ENCODE measurements around the gene VMP1.
"Not testable (repeated sequence)": the region's sequence is repeated elsewhere in the genome, so short reads cannot be mapped to it uniquely, and the experiment has no call there.

VMP1 gene

DNA sequence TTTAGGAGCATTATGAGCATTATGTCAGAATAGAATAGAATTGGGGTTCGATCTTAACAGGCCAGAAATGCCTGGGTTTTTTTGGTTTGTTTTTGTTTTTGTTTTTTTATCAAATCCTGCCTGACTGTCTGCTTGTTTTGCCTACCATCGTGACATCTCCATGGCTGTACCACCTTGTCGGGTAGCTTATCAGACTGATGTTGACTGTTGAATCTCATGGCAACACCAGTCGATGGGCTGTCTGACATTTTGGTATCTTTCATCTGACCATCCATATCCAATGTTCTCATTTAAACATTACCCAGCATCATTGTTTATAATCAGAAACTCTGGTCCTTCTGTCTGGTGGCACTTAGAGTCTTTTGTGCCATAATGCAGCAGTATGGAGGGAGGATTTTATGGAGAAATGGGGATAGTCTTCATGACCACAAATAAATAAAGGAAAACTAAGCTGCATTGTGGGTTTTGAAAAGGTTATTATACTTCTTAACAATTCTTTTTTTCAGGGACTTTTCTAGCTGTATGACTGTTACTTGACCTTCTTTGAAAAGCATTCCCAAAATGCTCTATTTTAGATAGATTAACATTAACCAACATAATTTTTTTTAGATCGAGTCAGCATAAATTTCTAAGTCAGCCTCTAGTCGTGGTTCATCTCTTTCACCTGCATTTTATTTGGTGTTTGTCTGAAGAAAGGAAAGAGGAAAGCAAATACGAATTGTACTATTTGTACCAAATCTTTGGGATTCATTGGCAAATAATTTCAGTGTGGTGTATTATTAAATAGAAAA is 133.8 kb downstream of the VMP1 start:
- not testable (repeated sequence) for DNase-seq (ENCODE audit: low spot score)

DNA sequence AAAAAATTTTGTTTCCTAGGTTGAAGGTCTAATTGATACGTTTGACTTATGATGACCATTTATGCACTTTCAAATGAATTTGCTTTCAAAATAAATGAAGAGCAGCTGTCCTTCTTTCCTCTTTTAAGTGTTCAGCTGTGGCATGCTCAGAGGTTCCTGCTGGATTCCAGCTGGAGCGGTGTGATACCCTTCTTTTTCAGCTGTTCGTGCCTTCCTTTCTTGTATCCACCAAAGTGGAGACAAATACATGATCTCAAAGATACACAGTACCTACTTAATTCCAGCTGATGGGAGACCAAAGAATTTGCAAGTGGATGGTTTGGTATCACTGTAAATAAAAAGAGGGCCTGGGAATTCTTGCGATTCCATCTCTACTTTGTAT is 134.4 kb downstream of the VMP1 start:
- DNase-seq (ENCODE audit: low spot score): not testable (repeated sequence)

DNA sequence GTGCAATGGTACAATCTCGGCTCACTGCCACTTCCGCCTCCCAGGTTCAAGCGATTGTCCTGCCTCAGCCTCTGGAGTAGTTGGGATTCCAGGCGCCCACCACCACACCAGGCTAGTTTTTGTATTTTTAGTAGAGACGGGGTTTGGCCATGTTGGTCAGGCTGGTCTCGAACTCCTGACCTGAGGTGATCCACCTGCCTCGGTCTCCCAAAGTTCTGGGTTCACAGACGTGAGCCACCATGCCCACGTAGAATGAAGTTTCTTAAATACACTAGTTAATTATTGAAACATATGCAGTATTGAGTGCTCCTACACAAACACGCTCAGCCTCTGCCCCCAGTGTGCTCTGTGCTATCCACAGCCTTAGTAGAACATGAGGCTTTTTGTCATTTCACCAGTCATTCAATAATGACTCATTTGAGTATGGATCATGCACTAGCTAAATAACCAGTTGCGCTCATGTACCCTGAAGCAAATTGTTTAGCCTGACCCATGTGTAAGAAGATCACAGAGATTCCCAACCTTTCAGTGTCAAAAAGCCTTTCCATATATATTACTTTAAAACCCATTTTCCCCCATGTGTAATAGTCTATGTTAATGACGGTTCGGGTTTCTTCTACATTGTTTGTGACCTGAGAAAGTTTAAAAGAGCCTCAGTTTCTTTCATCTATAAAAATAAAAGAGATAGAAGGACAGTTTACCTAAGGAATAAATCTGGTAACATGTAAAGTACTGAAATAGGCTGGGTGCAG is 135.6 kb downstream of the VMP1 start:
- DNase-seq (ENCODE audit: low spot score): no peak

DNA sequence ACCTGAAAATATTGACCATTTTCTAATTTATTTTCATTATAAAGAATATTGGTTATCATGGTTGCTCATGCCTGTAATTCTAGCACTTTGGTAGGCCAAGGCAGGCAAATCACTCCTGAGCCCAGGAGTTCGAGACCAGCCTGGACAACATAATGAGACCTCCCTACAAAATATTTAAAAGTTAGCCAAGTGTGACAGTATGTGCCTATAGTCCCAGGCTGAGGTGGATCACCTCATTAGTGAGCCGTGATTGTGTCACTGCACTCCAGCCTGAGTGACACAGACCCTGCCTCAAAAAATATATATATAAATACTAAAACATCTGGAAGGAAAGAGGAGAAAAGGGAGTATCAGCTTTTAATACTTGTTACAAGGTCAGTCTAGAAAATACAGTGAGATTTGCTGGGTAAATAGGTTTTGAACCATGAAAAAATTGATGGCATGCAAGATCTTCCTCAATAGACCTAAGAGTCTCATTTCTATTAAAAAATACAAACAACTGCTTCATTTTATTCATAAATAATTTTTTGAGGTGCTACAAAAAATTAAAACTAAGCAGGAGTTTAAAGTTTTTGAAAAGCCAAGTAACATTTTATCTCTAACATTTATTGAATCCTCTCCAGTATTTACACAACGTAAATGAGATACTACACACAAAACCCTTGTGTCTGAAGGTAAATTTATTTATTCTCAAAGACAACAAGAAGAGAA is 137.6 kb downstream of the VMP1 start:
- no peak for DNase-seq (ENCODE audit: low spot score)

DNA sequence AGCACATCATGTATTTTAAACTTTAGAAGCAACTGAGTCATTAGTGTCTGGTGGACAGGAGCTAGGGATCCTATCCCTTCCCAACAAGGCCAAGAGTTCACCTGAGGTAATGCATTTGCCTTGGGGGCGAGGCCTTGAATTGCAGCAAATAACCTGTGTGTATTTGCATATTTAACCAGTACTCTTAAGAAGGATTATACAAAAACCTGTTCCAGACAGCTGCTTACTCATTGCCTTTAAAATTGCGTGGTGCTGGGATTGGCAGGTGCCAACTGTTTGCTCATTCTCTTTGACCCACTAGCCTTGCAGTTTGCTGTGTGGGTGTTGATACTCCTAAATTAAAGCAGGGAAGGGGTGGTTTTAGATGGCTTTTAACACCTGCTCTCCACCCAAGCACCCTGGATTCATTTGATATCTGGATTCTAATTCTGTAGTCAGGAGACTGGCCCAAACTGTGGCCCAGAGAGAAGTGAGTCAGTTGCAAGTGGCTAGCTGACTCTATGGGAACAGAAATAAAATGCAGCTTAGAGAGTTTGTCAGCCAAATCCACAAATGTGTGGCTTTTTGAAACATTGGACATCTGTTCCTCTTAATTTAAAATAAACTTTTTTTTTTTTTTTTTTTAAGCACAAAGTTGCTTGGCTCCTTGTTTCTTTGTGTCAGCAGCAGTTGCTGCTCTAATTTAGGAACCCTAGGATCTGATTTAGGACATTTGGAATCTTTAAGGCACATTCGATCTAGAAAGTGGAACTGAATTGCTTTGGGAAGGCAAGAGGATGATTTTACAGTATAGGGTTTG is 138.3 kb downstream of the VMP1 start:
- DNase-seq (ENCODE audit: low spot score): no peak

DNA sequence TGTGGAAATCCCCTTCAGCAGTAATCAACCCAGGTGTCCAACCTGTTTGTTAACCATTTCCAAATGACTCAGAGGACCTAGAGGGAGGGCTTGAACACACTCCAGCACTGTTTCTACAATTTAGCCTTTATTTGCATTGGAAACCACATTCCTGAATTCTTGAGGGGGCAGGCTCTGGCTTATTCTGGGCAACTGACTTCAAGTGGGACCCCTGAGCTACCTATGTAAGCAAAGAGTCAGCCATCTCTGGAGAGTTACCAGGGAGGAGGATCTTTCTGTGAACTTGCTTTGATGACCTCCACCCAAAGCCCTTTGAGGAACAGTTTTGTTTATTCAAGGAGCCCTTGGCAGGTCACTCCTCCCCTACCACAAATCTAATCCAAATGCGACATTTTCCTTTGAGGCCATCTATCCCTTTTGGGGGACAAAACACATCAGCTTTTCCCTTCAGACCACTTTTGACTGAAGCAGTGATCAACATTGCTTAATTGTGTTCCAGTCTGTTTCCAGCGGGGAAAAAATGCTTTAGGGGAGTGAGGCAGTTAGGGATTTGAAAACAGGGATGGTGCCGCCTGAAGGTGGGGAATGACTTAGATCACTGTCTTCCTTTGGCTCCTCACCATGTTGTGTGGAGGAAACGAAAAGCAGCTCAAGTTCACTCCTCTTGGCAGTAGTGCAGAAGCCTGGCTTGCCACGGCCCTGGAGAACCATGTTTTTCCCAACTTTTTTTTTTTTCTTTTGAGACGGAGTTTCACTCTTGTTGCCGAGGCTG is 139.1 kb downstream of the VMP1 start:
- no peak for DNase-seq (ENCODE audit: low spot score)

DNA sequence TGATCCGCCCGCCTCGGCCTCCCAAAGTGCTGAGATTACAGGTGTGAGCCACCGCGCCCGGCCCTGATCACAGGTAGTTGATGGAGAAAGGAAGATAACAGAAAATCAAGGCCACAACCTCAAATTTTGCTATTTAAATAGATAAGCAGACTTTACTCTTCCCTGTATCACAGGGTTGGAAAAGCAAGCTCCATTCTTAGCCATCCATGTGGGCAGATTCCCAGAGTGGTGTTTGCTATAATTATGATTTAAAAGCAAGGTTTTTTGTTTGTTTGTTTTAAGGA is 140.9 kb downstream of the VMP1 start:
- no peak for DNase-seq (ENCODE audit: low spot score)

DNA sequence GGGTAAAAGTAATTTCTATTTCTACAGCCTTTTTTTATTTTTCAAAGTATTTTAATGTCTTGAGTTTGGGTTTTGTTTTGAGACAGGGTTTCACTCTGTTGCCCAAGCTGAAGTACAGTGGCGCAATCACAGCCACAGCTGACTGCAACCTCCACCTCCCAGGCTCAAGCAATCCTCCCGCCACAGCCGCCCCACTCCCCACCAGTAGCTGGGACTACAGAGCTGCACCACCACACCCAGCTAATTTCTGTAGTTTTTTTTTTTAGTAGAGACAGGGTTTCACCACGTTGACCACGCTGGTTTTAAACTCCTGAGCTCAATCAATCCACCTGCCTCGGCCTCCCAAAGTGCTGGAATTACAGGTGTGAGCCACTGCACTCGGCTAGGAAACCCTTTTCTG is 141.3 kb downstream of the VMP1 start:
- DNase-seq (ENCODE audit: low spot score): no peak

DNA sequence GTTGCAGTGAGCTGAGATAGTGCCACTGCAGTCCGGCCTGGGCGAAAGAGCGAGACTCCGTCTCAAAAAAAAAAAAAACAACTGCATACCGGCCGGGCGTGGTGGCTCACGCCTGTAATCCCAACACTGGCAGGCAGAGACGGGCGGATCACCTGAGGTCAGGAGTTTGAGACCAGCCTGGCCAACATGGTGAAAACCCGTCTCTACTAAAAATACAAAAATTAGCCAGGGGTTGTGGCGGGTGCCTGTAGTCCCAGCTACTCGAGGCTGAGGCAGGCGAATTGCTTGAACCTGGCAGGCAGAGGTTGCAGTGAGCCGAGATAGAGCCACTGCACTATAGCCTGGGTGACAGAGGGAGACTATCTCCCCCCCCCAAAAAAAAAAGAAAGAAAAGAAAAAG is 142.9 kb downstream of the VMP1 start:
- not testable (repeated sequence) for DNase-seq (ENCODE audit: low spot score)

DNA sequence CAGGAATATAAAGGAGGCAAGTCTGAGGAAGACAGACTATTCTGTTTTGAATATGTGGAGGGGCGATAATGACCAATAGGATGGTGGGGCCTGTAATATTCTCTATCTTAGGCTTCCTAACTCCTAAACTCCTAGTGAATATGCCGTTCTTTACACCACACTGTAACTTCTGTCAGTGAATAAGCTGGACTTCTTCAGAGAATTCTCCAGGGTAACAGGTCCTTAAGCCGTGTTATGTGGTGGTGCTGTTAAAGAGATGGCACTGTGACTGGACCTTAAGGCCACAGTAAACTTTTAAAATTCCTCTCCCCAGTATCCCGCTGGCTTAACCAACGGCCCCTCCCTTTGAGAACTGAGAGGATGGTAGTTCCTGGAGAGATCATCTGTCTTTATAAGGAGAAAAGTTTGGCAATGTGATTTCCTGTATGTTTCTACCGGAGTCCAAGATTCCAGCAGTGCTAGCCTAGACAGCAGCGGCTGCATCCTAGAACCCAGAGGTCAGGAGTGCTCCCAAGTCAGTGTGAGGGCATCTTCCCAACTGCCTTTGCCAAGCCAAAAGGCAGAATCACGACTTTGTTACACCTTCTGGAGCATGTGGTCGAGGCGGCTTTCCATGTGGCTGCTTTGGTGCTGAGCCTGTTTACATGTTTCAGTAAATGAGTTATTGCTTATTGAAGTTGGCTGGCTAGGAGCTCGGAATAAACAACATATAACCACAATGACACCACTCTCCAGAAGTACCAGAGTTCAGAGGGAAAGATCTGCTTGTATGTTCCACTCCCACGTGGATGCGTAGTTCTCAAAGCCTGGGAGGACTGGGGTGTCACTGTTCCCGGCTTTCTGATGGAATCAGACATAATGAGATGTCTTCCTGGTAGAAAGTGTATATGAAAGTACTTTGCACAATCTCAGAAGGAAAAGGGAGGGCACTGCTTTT is 144.3 kb downstream of the VMP1 start:
- DNase-seq (ENCODE audit: low spot score): peak; percentile 48

DNA sequence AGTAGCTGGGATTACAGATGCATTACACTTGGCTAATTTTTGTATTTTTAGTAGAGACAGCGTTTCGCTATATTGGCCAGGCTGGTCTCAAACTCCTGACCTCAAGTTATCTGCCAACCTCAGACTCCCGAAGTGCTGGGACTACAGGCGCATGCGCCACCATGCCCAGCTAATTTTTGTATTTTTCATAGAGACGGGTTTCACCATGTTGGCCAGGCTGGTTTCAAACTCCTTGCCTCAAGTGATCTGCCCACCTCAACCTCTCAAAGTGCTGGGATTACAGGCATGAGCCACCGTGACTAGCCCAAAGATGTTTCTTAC is 145.4 kb downstream of the VMP1 start:
- DNase-seq (ENCODE audit: low spot score): not testable (repeated sequence)

DNA sequence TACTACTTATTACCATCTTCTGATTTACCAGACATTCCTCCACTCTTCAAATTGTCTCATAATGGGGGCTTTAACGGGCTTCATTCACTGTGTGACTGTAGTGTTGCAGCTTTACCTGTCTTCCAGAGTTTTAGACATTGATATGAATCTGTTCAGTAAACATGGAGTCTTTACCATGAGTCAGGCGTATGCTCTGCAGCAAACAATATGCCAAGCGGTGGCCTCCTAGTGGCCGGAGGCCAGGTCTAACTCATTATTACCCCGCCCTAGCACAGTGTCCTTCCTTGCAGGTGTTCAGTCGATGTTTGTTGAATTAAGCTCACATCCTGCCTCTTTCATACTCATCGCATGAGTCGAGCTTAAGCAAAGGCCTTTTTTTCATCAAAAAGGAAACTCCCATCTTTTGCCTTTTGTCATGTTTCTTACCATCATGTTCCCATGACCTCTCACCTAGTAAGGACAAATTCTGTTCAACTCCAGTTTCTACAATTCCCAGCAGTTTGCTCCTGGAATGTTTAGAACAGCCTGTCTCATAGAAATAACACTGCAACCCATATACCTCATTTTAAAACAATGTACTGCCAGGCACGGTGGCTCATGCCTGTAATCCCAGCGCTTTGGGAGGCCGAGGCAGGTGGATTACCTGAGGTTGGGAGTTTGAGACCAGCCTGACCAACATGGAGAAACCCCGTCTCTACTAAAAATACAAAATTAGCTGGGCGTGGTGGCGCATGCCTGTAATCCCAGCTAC is 145.9 kb downstream of the VMP1 start:
- DNase-seq (ENCODE audit: low spot score): no peak

DNA sequence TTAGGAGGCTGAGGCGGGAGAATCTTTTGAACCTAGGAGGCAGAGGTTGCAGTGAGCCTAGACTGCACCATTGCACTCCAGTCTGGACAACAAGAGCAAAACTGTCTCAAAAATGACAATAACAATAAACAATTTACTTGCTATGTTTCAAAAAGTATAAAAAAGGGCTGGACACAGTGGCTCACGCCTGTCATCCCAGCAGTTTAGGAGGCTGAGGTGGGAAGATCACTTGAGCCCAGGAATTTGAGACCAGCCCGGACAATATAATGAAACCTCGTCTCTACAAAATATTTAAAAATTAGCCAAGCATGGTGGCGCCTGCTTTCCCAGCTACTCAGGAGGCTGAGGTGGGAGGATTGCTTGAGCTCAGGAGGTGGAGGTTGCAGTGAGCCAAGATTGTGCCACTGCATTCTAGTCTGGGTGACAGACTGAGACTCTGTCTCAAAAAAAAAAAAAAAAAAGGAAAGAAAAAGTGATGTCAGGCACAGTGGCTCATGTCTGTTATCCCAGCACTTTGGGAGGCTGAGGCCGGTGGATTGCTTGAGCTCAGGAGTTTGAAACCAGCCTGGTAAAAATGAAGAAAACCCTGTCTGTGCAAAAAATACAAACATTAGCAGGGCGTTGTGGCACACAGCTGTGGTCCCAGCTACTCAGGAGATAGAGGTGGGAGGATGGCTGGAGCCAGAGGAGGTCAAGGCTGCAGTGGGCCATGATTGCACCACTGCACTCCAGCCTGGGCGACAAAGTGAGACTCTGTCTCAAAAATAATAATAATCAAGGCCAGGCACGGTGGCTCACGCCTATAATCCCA is 146.7 kb downstream of the VMP1 start:
- DNase-seq (ENCODE audit: low spot score): not testable (repeated sequence)

DNA sequence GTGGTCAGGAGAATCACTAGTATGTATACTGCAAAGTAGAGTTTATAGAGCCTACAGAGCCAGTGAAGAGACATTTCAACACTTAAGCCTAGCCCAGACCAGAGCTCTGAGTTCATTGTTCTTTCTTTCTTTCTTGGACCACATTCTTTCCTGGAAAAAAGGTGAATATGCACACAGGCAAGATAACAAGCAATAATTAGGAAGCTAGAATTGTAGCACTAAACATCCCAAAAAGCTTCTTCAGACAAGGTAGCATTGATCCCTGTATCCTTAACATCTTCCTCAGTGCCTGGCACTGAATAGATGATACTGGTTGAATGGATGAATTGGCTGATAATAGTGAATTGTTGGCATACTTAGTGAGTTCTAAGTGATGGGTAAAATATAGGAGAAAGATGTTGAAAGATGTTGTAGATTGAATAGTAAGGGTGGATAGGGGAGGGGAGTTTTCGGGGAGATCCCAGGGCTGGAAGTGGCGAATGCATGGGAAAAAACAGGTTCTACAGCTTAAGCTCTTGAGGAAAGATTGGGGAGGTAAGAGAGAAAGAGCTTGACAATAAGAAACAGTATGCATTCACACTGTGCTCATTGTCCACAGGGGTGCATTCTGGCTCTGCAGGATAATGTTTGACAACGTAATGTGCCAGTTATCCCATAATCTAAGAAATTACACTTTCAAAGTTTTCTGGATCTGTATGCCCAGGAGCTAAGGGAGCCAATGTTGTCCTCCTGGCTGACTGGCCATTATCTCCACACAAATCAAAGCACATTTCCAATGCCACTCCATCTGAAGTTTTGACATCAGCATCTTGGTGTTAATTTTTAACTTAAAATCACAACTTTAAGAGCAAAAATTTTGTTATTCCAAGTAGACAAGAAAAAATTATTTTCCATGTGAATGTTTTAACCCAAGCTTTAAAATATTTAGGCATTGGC is 149.7 kb downstream of the VMP1 start:
- no peak for DNase-seq (ENCODE audit: low spot score)

DNA sequence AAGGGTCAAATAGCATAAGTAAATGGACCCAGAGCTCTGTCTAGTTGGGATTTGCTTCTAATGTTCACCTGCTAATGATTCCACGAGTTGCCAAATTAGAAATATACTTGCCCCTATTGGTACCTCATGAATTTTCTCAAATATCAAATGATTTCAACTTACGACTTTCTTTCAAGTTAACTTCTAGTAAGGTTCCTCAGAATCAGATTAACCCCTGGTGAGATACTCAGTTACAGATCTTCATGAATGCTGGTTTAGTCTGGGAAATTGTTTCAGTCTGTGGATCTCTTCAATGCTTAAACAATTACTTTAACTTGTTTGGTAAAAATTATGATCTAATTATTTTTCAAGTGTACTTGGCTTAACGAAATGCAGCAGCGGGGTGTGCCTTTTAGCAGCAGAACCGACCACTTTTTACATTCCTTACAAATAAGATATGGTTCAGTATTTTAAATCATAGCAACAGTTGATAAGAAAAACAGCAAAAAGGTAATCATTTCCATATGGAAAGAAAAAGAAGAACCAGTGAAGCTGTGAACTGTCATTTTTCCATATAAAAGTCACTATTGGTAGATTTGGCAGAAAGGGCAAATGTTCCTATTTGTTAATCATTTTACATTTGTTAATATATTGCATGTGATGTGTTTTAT is 150.8 kb downstream of the VMP1 start:
- DNase-seq (ENCODE audit: low spot score): no peak

DNA sequence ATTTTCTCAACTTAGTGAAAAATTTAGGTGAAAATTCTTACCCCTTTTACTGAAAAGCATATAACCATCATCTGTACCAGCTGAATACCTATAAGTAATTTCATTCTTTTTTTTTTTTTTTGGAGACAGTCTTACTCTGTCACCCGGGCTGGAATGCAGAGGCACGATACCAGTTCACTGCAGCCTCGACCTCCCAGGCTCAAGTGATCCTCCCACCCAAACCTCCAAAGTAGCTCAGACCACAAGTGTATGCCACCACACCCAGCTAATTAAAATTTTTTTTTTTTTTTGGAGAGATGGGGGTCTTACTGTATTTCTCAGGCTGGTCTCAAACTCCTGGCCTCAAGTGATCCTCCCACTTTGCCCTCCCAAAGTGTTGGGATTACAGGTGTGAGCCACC is 151.5 kb downstream of the VMP1 start:
- DNase-seq (ENCODE audit: low spot score): no peak

DNA sequence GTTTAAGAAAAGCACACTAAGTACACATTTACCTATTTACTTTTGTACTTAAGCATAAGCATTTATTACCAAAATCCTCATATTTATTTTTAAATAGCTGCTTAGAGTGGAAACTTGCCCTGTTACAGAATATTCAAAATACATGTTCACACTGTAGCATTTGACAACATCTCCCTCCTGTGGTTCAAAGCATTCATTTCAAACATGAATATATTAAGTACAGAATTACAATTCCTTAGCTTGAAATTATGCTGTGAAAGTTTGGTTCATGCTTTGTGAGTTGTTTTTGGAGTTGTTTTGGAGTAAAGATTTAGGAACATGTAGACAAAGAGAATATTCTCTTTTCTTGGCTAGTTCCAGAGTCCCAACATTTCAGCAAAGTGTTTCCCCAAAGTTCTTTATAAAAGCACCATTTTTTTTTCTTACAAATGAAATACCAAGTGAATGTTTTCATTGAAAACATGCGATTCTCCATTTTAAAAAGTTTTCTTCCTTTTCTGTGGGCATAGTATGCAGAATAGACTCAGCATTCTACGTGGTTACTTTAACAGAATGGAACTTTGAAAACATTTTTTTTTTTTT is 152.1 kb downstream of the VMP1 start:
- no peak for DNase-seq (ENCODE audit: low spot score)

Data from AG08396 (cell line).